H9 (cell line): ENCODE measurements around the gene RPL15. TPM values are rescaled to one million over a fixed set of nuclear protein-coding genes. Genes with fewer than 3 reads are reported as not detected.

Source experiments
- DNase-seq: peaks from one replicate; pipeline ENCODE4 v3.0.0-alpha.2; 2017
- H2AFZ ChIP-seq: one replicate; pipeline ENCODE4 v1.6.1; 2013; ENCODE audit warnings: mild to moderate bottlenecking, low read length, control low read depth, moderate library complexity
- H2AK5ac ChIP-seq: 2 replicates; pipeline ENCODE4 v1.6.1; 2013; ENCODE audit warnings: low read length, control low read depth, mixed read lengths; ENCODE audit not compliant: insufficient read length
- H2BK120ac ChIP-seq: one replicate; pipeline ENCODE4 v1.6.1; 2013; ENCODE audit warnings: low read depth, mild to moderate bottlenecking, low read length, control low read depth, inconsistent platforms; ENCODE audit not compliant: poor library complexity, severe bottlenecking
- H2BK12ac ChIP-seq: 2 replicates; pipeline ENCODE4 v1.6.1; 2013; ENCODE audit warnings: low read length, control low read depth, mixed read lengths, low read depth; ENCODE audit not compliant: insufficient read length
- H2BK15ac ChIP-seq: 2 replicates; pipeline ENCODE4 v1.6.1; 2013; ENCODE audit warnings: low read depth, low read length, control low read depth
- H2BK20ac ChIP-seq: one replicate; pipeline ENCODE4 v1.6.1; 2013; ENCODE audit warnings: low read depth, mild to moderate bottlenecking, low read length, control low read depth, inconsistent platforms; ENCODE audit not compliant: poor library complexity, severe bottlenecking
- H2BK5ac ChIP-seq: 2 replicates; pipeline ENCODE4 v1.6.1; 2013; ENCODE audit warnings: low read length, control low read depth, mixed read lengths; ENCODE audit not compliant: insufficient read length
- H3K14ac ChIP-seq: 2 replicates; pipeline ENCODE4 v1.6.1; 2013; ENCODE audit warnings: low read length, control low read depth; ENCODE audit not compliant: insufficient read depth
- H3K18ac ChIP-seq: 2 replicates; pipeline ENCODE4 v1.6.1; 2013; ENCODE audit warnings: low read depth, mild to moderate bottlenecking, mixed read lengths, low read length, control low read depth; ENCODE audit not compliant: insufficient read length
- H3K23ac ChIP-seq: 2 replicates; pipeline ENCODE4 v1.6.1; 2013; ENCODE audit warnings: low read length, control low read depth, mixed read lengths, low read depth; ENCODE audit not compliant: insufficient read length
- H3K23me2 ChIP-seq: 2 replicates; pipeline ENCODE4 v1.6.1; 2013; ENCODE audit warnings: low read depth, mild to moderate bottlenecking, mixed read lengths, low read length, control low read depth; ENCODE audit not compliant: insufficient read length, poor library complexity, severe bottlenecking
- H3K27ac ChIP-seq: 2 replicates; pipeline ENCODE4 v1.5.1; 2013; ENCODE audit warnings: low read length, control low read depth, mixed read lengths, low read depth; ENCODE audit not compliant: insufficient read length
- H3K27me3 ChIP-seq: 2 replicates; pipeline ENCODE4 v1.6.1; 2013; ENCODE audit warnings: low read length, control low read depth, inconsistent platforms; ENCODE audit not compliant: insufficient read depth
- H3K4ac ChIP-seq: 2 replicates; pipeline ENCODE4 v1.6.1; 2013; ENCODE audit warnings: low read depth, mild to moderate bottlenecking, control low read depth, inconsistent platforms, low read length, moderate library complexity
- H3K4me1 ChIP-seq: 2 replicates; pipeline ENCODE4 v1.6.1; 2013; ENCODE audit warnings: low read length, control low read depth, inconsistent platforms; ENCODE audit not compliant: insufficient read depth
- H3K4me2 ChIP-seq: 2 replicates; pipeline ENCODE4 v1.6.1; 2013; ENCODE audit warnings: low read length, control low read depth, mixed read lengths; ENCODE audit not compliant: insufficient read length, insufficient read depth
- H3K56ac ChIP-seq: 2 replicates; pipeline ENCODE4 v1.6.1; 2013; ENCODE audit warnings: low read depth, mild to moderate bottlenecking, mixed read lengths, low read length, control low read depth; ENCODE audit not compliant: insufficient read length
- H3K79me1 ChIP-seq: 2 replicates; pipeline ENCODE4 v1.6.1; 2013; ENCODE audit warnings: low read depth, mild to moderate bottlenecking, moderate library complexity, low read length, control low read depth, inconsistent platforms; ENCODE audit not compliant: insufficient read depth, poor library complexity, severe bottlenecking
- H3K79me2 ChIP-seq: 2 replicates; pipeline ENCODE4 v1.6.1; 2013; ENCODE audit warnings: low read length, control low read depth, inconsistent platforms; ENCODE audit not compliant: insufficient read depth
- H3K9ac ChIP-seq: 2 replicates; pipeline ENCODE4 v1.6.1; 2013; ENCODE audit warnings: low read length, control low read depth, mixed read lengths; ENCODE audit not compliant: insufficient read length; ENCODE audit errors: extremely low read depth
- H3K9me3 ChIP-seq: one replicate; pipeline ENCODE4 v1.6.1; 2013; ENCODE audit warnings: low read depth, low read length, inconsistent platforms; ENCODE audit not compliant: control insufficient read depth
- H3T11ph ChIP-seq: one replicate; pipeline ENCODE4 v1.6.1; 2013; ENCODE audit warnings: mild to moderate bottlenecking, low read length, control low read depth, inconsistent platforms
- H4K20me1 ChIP-seq: one replicate; pipeline ENCODE4 v1.6.1; 2013; ENCODE audit not compliant: control insufficient read depth, insufficient read length, insufficient read depth
- H4K5ac ChIP-seq: 2 replicates; pipeline ENCODE4 v1.6.1; 2013; ENCODE audit warnings: low read depth, mild to moderate bottlenecking, mixed read lengths, low read length, control low read depth; ENCODE audit not compliant: insufficient read length
- H4K8ac ChIP-seq: replicated peaks from 2 replicates; pipeline ENCODE4 v1.6.1; 2013; ENCODE audit warnings: low read length, control low read depth, mixed read lengths, low read depth; ENCODE audit not compliant: insufficient read length
- H4K91ac ChIP-seq: 2 replicates; pipeline ENCODE4 v1.6.1; 2013; ENCODE audit warnings: low read depth, mild to moderate bottlenecking, moderate library complexity, mixed read lengths, low read length, control low read depth; ENCODE audit not compliant: insufficient read length
- H3K27ac Mint-ChIP-seq, 3 experiments: 2 replicates in 2 of 3; 3 replicates in 1 of 3; pipeline ENCODE4 v1.8.0; 2020 to 2021; ENCODE audit warnings: mixed read lengths in 3 of 3, mild to moderate bottlenecking in 1 of 3, moderate library complexity in 1 of 3
- H3K27me3 Mint-ChIP-seq: 2 replicates; pipeline ENCODE4 v1.8.0; 2021; ENCODE audit warnings: low read depth, mild to moderate bottlenecking, moderate library complexity, mixed read lengths
- H3K36me3 Mint-ChIP-seq, 3 experiments: 2 replicates in 2 of 3; 3 replicates in 1 of 3; pipeline ENCODE4 v1.8.0; 2020 to 2021; ENCODE audit warnings: low read depth in 3 of 3, mixed read lengths in 3 of 3; ENCODE audit not compliant: insufficient read depth in 1 of 3
- H3K4me1 Mint-ChIP-seq, 2 experiments: 2 replicates each; pipeline ENCODE4 v1.8.0; 2020; ENCODE audit warnings: mixed read lengths in 2 of 2
- H3K4me3 Mint-ChIP-seq, 2 experiments: 2 replicates in 1 of 2; 3 replicates in 1 of 2; pipeline ENCODE4 v1.8.0; 2020 to 2021; ENCODE audit warnings: mild to moderate bottlenecking in 2 of 2, mixed read lengths in 2 of 2, moderate library complexity in 1 of 2
- H3K9me3 Mint-ChIP-seq, 2 experiments: 2 replicates in 1 of 2; 3 replicates in 1 of 2; pipeline ENCODE4 v1.8.0; 2020; ENCODE audit warnings: mild to moderate bottlenecking in 2 of 2, mixed read lengths in 2 of 2, moderate library complexity in 1 of 2
- WGBS: extraction: QIAGEN DNeasy Blood & Tissue Kit; methylation state at CpG from one replicate; pipeline ENCODE4 v1.1.7; 2013; ENCODE audit warnings: missing lambda C conversion rate, low lambda C conversion rate, mixed read lengths; ENCODE audit not compliant: insufficient read length; ENCODE audit errors: extremely low coverage; 5-methylcytosine and 5-hydroxymethylcytosine counted together
- total RNA-seq: library from RNA; stranded (reverse); gene quantifications from 2 replicates; pipeline ENCODE4 v1.2.1, GENCODE V29; 2021
- TF ChIP-seq, protein P1 (sequence below): fragments of 200-600 bp; sonication (generic); conservative IDR thresholded peaks from 3 replicates; pipeline ENCODE4 v1.8.0; 2021; ENCODE audit warnings: antibody characterized with exemption, mild to moderate bottlenecking

The RPL15 gene
- total RNA-seq, 1 experiment from 2014 or later = 2,794 TPM

DNA sequence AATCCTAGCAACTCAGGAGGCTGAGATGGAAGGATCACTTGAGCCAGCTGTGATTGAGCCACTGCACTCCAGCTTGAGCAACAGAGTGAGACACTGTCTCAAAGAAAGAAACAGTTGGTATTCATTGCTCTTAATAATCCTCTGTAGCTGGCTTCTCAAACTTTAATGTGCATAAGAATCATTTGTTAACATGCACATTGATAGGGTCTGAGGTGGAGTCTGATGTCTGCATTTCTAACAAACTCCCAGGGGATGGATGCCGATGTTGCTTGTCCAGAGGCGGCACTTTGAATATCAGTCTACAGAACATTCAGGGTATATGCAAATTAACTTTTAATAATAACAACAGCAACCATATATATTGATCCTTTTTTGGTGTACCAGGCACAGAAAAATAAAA is 40.0 kb upstream of the RPL15 start:
- TF ChIP-seq, protein P1, sequence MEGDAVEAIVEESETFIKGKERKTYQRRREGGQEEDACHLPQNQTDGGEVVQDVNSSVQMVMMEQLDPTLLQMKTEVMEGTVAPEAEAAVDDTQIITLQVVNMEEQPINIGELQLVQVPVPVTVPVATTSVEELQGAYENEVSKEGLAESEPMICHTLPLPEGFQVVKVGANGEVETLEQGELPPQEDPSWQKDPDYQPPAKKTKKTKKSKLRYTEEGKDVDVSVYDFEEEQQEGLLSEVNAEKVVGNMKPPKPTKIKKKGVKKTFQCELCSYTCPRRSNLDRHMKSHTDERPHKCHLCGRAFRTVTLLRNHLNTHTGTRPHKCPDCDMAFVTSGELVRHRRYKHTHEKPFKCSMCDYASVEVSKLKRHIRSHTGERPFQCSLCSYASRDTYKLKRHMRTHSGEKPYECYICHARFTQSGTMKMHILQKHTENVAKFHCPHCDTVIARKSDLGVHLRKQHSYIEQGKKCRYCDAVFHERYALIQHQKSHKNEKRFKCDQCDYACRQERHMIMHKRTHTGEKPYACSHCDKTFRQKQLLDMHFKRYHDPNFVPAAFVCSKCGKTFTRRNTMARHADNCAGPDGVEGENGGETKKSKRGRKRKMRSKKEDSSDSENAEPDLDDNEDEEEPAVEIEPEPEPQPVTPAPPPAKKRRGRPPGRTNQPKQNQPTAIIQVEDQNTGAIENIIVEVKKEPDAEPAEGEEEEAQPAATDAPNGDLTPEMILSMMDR = no peak
- H3K4me3 Mint-ChIP-seq = no peak overlapping the region
- Histone ChIP-seq H2AFZ (no peak overlapping the region), H3K27me3 (no peaks in the 10 kb centered on the region), H3K9ac (no peak overlapping the region), H3K27ac (no peak overlapping the region), H4K91ac (no peak overlapping the region), H3K56ac (no peak overlapping the region), H3K23ac (no peak overlapping the region), H3K9me3 (no peaks in the 10 kb centered on the region), H3K23me2 (no peaks in the 10 kb centered on the region), H2BK20ac (no peak overlapping the region), H3K4ac (no peak overlapping the region), H3T11ph (no peak overlapping the region), H3K79me1 (no peaks in the 10 kb centered on the region), H3K14ac (no peak overlapping the region), H2BK15ac (no peak overlapping the region), H4K8ac (no peak overlapping the region), H4K5ac (no peak overlapping the region), H3K4me1 (peaks cover 2% of the 10 kb centered on the region; the same call in 1 of the 2 replicates), H2BK120ac (no peak overlapping the region), H2BK5ac (no peak overlapping the region), H3K79me2 (peaks cover 5% of the 10 kb centered on the region; the same call in 1 of the 2 replicates), H2BK12ac (no peak overlapping the region), H3K4me2 (no peak overlapping the region), H2AK5ac (no peak overlapping the region), H4K20me1 (no peaks in the 10 kb centered on the region), H3K18ac (no peak overlapping the region)
- H3K4me1 Mint-ChIP-seq = peaks cover 19 to 23% of the 10 kb centered on the region in 2 experiments
- WGBS = no CpG with 5 or more reads among the region's 2 CpGs
- peaks cover 30 to 49% (median 45%) of the 10 kb centered on the region in 3 experiments for H3K36me3 Mint-ChIP-seq
- no peaks in the 10 kb centered on the region for H3K27me3 Mint-ChIP-seq
- H3K27ac Mint-ChIP-seq = no peak overlapping the region
- H3K9me3 Mint-ChIP-seq = peaks cover 13 to 28% of the 10 kb centered on the region in 2 experiments
- no peak for DNase-seq
